ENCODE data around the gene COA1.

DNA sequence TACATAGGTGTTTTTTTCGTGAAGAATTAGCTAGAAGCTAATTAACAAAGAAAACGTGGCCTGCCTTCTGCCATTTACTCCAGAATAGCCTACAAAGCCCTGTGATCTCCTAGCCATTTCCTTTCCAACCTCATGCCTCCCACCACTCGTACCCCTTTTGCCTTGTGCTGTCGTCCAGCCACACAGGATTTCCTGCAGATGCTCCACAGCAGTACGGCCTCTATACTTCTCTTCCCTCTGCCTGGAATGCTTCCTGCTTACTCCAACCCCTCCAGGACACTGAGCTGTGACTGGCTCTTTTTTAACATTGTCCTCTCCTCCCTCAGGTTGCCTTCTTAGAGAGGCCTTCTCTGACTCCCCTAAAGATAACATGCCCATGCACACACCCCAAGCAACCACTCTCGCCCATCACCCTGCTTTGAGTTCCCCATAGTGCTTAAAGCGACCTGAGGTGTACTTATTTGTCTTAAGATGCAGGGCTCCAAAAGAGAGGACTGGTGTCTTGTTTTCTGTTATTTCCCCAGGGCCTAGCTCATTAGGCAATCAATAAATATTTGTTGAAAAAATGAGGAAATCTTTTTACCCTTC lies 113.7 kb downstream of the COA1 start:
- TF ChIP-seq, protein P1, sequence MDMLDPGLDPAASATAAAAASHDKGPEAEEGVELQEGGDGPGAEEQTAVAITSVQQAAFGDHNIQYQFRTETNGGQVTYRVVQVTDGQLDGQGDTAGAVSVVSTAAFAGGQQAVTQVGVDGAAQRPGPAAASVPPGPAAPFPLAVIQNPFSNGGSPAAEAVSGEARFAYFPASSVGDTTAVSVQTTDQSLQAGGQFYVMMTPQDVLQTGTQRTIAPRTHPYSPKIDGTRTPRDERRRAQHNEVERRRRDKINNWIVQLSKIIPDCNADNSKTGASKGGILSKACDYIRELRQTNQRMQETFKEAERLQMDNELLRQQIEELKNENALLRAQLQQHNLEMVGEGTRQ (IDR thresholded peaks at IDR 0.05; ENCODE audit: borderline replicate concordance, low read depth, low read length), result no peak
- no peak for TF ChIP-seq JUND (IDR thresholded peaks at IDR 0.05)
- no peak for TF ChIP-seq MXI1 (IDR thresholded peaks at IDR 0.05; ENCODE audit: low read depth, low read length)
- TF ChIP-seq SMC3 (IDR thresholded peaks at IDR 0.05; ENCODE audit: low read depth, low read length), result no peak
- TF ChIP-seq, protein P2, sequence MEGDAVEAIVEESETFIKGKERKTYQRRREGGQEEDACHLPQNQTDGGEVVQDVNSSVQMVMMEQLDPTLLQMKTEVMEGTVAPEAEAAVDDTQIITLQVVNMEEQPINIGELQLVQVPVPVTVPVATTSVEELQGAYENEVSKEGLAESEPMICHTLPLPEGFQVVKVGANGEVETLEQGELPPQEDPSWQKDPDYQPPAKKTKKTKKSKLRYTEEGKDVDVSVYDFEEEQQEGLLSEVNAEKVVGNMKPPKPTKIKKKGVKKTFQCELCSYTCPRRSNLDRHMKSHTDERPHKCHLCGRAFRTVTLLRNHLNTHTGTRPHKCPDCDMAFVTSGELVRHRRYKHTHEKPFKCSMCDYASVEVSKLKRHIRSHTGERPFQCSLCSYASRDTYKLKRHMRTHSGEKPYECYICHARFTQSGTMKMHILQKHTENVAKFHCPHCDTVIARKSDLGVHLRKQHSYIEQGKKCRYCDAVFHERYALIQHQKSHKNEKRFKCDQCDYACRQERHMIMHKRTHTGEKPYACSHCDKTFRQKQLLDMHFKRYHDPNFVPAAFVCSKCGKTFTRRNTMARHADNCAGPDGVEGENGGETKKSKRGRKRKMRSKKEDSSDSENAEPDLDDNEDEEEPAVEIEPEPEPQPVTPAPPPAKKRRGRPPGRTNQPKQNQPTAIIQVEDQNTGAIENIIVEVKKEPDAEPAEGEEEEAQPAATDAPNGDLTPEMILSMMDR (IDR thresholded peaks at IDR 0.05), result no peak
- TF ChIP-seq, protein P3, sequence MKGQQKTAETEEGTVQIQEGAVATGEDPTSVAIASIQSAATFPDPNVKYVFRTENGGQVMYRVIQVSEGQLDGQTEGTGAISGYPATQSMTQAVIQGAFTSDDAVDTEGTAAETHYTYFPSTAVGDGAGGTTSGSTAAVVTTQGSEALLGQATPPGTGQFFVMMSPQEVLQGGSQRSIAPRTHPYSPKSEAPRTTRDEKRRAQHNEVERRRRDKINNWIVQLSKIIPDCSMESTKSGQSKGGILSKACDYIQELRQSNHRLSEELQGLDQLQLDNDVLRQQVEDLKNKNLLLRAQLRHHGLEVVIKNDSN (IDR thresholded peaks at IDR 0.05; ENCODE audit: borderline replicate concordance, low read depth), result no peak
- TF ChIP-seq EP300 (IDR thresholded peaks at IDR 0.05; ENCODE audit: borderline replicate concordance in 1 of 2, low read depth in 1 of 2, low read length in 1 of 2), result no peak
- no peak for TF ChIP-seq CHD2 (IDR thresholded peaks at IDR 0.05; ENCODE audit: low read length, partially characterized antibody)
- no peak for TF ChIP-seq RAD21 (IDR thresholded peaks at IDR 0.05; ENCODE audit: low read length)
- peak; percentile 4; the same call in 1 of the 2 replicates for TF ChIP-seq POLR2AphosphoS5 (IDR thresholded peaks at IDR 0.05; ENCODE audit: low read depth, low read length)
- TF ChIP-seq EZH2phosphoT487 (IDR thresholded peaks at IDR 0.05; ENCODE audit: borderline replicate concordance, low read depth), result no peak
